Loucy (cell line): ENCODE measurements around the gene FAF2.

Source experiments
- H2AFZ ChIP-seq: fragments of 200-600 bp; sonication (generic); 2 replicates; pipeline ENCODE4 v1.6.0; 2016; ENCODE audit warnings: antibody characterized with exemption, mild to moderate bottlenecking, low read length, moderate library complexity
- H3F3A ChIP-seq: fragments of 200-600 bp; 2 replicates; pipeline ENCODE4 v1.6.0; 2016; ENCODE audit warnings: antibody characterized with exemption, low read depth, mild to moderate bottlenecking
- H3K27me3 ChIP-seq: fragments of 200-600 bp; sonication (generic); 2 replicates; pipeline ENCODE4 v1.6.1; 2014; ENCODE audit warnings: low read length, mild to moderate bottlenecking; ENCODE audit not compliant: insufficient read depth, poor library complexity, severe bottlenecking
- H3K36me3 ChIP-seq: fragments of 200-600 bp; sonication (generic); 2 replicates; pipeline ENCODE4 v1.6.1; 2016; ENCODE audit warnings: low read length; ENCODE audit not compliant: insufficient read depth
- H3K4me1 ChIP-seq: fragments of 200-600 bp; sonication (generic); 2 replicates; pipeline ENCODE4 v1.5.1; 2014; ENCODE audit warnings: low read length, mild to moderate bottlenecking; ENCODE audit not compliant: insufficient read depth, poor library complexity, severe bottlenecking
- H3K4me2 ChIP-seq: fragments of 200-600 bp; sonication (generic); 2 replicates; pipeline ENCODE4 v1.6.0; 2014; ENCODE audit warnings: antibody characterized with exemption, low read length, low read depth, mild to moderate bottlenecking; ENCODE audit not compliant: poor library complexity, severe bottlenecking
- H3K4me3 ChIP-seq: fragments of 200-600 bp; sonication (generic); 2 replicates; pipeline ENCODE4 v1.5.1; 2014; ENCODE audit warnings: low read length, mild to moderate bottlenecking, mixed read lengths; ENCODE audit not compliant: poor library complexity, severe bottlenecking
- H3K79me2 ChIP-seq: fragments of 200-600 bp; sonication (generic); 2 replicates; pipeline ENCODE4 v1.6.1; 2014; ENCODE audit warnings: low read length; ENCODE audit not compliant: insufficient read depth
- H3K9ac ChIP-seq: fragments of 200-600 bp; sonication (generic); 2 replicates; pipeline ENCODE4 v1.6.0; 2014; ENCODE audit warnings: mild to moderate bottlenecking, low read depth, low read length, moderate library complexity; ENCODE audit not compliant: poor library complexity, severe bottlenecking
- H3K9me2 ChIP-seq: fragments of 200-600 bp; sonication (generic); replicated peaks from 2 replicates; pipeline ENCODE4 v1.6.1; 2016; ENCODE audit warnings: low read depth, low read length, mixed read lengths
- H3K9me3 ChIP-seq: fragments of 200-600 bp; sonication (generic); 2 replicates; pipeline ENCODE4 v1.6.1; 2014; ENCODE audit warnings: mild to moderate bottlenecking, antibody characterized with exemption, low read length, low read depth; ENCODE audit not compliant: insufficient read depth
- H4K20me1 ChIP-seq: fragments of 200-600 bp; sonication (generic); 2 replicates; pipeline ENCODE4 v1.6.0; 2014; ENCODE audit warnings: antibody characterized with exemption, low read length, mild to moderate bottlenecking; ENCODE audit not compliant: insufficient read depth, poor library complexity, severe bottlenecking
- EZH2phosphoT487 ChIP-seq: fragments of 200-600 bp; IDR thresholded peaks from 2 replicates; pipeline ENCODE4 v1.6.1; 2018; ENCODE audit warnings: antibody characterized with exemption, mild to moderate bottlenecking, moderate library complexity, borderline replicate concordance
- TF ChIP-seq, protein P1 (sequence below): fragments of 200-600 bp; sonication (generic); conservative IDR thresholded peaks from 2 replicates; pipeline ENCODE4 v1.5.1; 2014; ENCODE audit warnings: mild to moderate bottlenecking, antibody characterized with exemption, low read length

Gene FAF2

DNA sequence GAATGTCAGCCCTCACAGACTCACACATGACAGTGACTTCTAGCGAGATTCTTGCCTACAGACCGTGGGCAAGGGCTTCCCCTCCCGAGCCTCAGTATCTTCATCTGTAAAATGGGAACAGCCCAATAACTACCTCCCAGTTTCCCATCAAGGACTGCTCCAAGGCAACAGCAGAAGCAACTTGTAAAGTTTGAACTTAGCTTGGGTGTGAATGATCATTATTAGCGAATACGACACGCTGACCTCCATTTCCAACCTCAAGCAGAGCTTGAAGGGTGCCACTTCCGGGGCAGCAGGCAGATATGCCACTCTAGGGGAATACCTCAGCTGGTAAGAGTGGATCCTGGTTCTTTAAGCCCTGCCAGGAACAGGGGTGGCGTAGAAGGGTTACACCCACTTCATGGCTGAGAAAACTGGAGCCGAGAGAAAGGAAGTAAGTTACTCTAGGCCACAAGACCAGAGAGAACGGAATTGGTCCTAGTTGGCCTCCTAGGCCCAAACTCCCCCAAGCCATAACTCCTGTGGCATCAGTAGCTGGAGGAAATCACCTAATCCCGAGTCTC, 87.0 kb downstream of the FAF2 start:
- Histone ChIP-seq H3K4me2 (peak overlapping the region; percentile 92), H3K79me2 (peaks cover 60% of the 10 kb centered on the region), H3K4me1 (peaks cover 18% of the 10 kb centered on the region), H3F3A (no peaks in the 10 kb centered on the region; the same call in 1 of the 2 replicates), H4K20me1 (peaks cover 22% of the 10 kb centered on the region), H3K27me3 (peaks cover 6% of the 10 kb centered on the region), H3K9me3 (no peaks in the 10 kb centered on the region), H3K9ac (peak overlapping the region; percentile 99), H3K9me2 (no peaks in the 10 kb centered on the region), H3K36me3 (peaks cover 9% of the 10 kb centered on the region; the same call in 1 of the 2 replicates), H2AFZ (no peak overlapping the region), H3K4me3 (peak overlapping the region; percentile 85)
- TF ChIP-seq, protein P1, sequence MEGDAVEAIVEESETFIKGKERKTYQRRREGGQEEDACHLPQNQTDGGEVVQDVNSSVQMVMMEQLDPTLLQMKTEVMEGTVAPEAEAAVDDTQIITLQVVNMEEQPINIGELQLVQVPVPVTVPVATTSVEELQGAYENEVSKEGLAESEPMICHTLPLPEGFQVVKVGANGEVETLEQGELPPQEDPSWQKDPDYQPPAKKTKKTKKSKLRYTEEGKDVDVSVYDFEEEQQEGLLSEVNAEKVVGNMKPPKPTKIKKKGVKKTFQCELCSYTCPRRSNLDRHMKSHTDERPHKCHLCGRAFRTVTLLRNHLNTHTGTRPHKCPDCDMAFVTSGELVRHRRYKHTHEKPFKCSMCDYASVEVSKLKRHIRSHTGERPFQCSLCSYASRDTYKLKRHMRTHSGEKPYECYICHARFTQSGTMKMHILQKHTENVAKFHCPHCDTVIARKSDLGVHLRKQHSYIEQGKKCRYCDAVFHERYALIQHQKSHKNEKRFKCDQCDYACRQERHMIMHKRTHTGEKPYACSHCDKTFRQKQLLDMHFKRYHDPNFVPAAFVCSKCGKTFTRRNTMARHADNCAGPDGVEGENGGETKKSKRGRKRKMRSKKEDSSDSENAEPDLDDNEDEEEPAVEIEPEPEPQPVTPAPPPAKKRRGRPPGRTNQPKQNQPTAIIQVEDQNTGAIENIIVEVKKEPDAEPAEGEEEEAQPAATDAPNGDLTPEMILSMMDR, result no peak
- no peak for TF ChIP-seq EZH2phosphoT487

DNA sequence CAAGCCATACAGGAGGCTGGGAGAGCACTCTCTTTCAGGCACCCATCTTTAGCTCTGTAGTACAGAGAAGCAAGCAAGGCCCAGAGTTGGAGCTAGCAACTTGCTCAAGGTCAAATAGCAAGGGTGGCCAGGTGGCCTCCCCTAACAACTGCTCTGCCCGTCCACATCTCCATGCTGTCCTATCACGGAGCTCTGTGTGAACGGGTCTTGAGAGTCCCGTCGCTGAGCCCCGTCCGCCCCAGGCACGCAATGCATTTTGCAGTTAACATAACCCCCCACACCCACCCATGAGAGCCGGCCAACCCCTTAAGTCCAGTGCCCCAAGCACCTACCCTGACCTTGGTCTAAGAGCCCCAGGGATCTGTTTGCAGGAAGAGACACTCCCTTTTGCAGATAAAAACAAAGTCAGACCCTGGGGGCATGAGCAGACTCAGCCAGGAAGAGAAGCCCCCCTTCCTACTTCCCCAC, 87.5 kb downstream of the FAF2 start:
- H3K4me1 ChIP-seq, result peaks cover 20% of the 10 kb centered on the region
- H3K79me2 ChIP-seq, result peaks cover 60% of the 10 kb centered on the region
- H4K20me1 ChIP-seq, result peaks cover 22% of the 10 kb centered on the region

DNA sequence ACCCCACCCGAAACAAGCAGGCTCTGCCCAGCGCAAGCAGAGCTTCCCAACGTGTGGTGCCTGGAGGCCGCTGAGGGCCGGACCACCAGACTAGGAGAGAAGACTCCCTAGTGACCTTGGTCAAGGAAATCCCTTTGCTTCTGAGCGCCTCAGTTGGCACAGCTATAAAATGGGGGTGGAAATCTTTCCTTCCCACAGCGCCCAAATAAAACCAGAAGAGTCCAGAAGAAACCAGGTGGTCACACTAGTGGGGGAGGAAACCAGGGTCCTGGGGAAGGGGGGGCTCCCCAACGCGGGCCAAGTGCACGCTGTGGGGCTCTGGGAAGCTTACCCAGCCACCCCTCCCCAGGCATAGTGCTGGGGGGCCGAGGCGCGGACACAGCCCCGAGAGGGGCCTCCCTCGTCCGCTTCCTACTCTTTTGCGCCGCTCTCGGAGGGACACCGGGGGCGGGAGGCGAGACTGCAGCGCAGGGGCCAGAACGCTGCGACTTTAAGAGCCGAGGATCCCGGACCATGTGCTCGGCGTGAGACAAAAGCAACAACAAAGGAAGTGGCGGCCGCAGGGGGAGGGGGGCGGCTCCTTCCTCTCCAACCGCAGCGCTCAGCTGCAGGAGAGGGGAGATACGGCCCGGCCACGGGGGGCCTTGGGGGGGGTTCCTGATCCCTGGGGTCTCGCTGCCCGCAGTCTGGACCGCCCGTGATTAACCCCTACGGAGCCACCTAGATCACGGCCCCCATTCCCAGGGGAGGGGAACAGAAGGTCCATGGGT, 88.1 kb downstream of the FAF2 start:
- no peak for TF ChIP-seq EZH2phosphoT487
- TF ChIP-seq, protein P1, result no peak
- peak overlapping the region; percentile 85 for H3K4me3 ChIP-seq

More for the DNA sequence above, 87.5 kb downstream of the FAF2 start:
- Histone ChIP-seq H3K4me2 (peak overlapping the region; percentile 92), H3F3A (no peaks in the 10 kb centered on the region; the same call in 1 of the 2 replicates), H2AFZ (no peak overlapping the region), H3K9me2 (no peaks in the 10 kb centered on the region), H3K4me3 (peak overlapping the region; percentile 85), H3K9ac (peak overlapping the region; percentile 99), H3K36me3 (peaks cover 9% of the 10 kb centered on the region; the same call in 1 of the 2 replicates), H3K27me3 (peaks cover 6% of the 10 kb centered on the region), H3K9me3 (no peaks in the 10 kb centered on the region)
- TF ChIP-seq, protein P1, result no peak
- TF ChIP-seq EZH2phosphoT487, result no peak

More for the DNA sequence above, 88.1 kb downstream of the FAF2 start:
- H3K27me3 ChIP-seq, result peaks cover 6% of the 10 kb centered on the region
- H3K9ac ChIP-seq, result peak overlapping the region; percentile 99
- H3K79me2 ChIP-seq, result peaks cover 55% of the 10 kb centered on the region
- H3K4me2 ChIP-seq, result peak overlapping the region; percentile 92
- peaks cover 24% of the 10 kb centered on the region for H3K4me1 ChIP-seq
- no peak overlapping the region for H2AFZ ChIP-seq
- H3K9me2 ChIP-seq, result no peaks in the 10 kb centered on the region
- no peaks in the 10 kb centered on the region for H3K9me3 ChIP-seq
- no peaks in the 10 kb centered on the region; the same call in 1 of the 2 replicates for H3F3A ChIP-seq
- H4K20me1 ChIP-seq, result peaks cover 20% of the 10 kb centered on the region
- peaks cover 5% of the 10 kb centered on the region; the same call in 1 of the 2 replicates for H3K36me3 ChIP-seq
